K562 (cell line): Measurements from ENCODE around the gene LAGE3. TPM values are rescaled to one million over a fixed set of nuclear protein-coding genes. Genes with fewer than 3 reads are reported as not detected.

Experiments
- ARID2 ChIP-seq: fragments of 450-650 bp; IDR thresholded peaks from 2 replicates; pipeline ENCODE4 v1.6.1; 2017; ENCODE audit warnings: antibody characterized with exemption, mild to moderate bottlenecking
- ATF2 ChIP-seq: sonication (generic); formaldehyde crosslinking; IDR thresholded peaks from 2 replicates; pipeline ENCODE4 v1.8.1; 2022; ENCODE audit warnings: missing genetic modification reagents
- CC2D1A ChIP-seq: fragments of 450-650 bp; IDR thresholded peaks from 2 replicates; pipeline ENCODE4 v1.6.1; 2017; ENCODE audit warnings: mild to moderate bottlenecking
- CHD2 ChIP-seq: IDR thresholded peaks from 2 replicates; pipeline ENCODE4 v1.6.1; 2011; ENCODE audit warnings: low read depth, low read length
- ERF ChIP-seq: fragments of 450-650 bp; formaldehyde crosslinking; IDR thresholded peaks from 2 replicates; pipeline ENCODE4 v1.4.0; 2020; ENCODE audit warnings: mild to moderate bottlenecking, mixed read lengths
- IRF2 ChIP-seq: sonication (generic); formaldehyde crosslinking; IDR thresholded peaks from 2 replicates; pipeline ENCODE4 v1.8.1; 2022; ENCODE audit warnings: mild to moderate bottlenecking, missing genetic modification reagents
- NR0B1 ChIP-seq: fragments of 450-650 bp; IDR thresholded peaks from one replicate; pipeline ENCODE4 v1.6.1; 2018; ENCODE audit warnings: mild to moderate bottlenecking, moderate library complexity; ENCODE audit not compliant: partially characterized antibody
- PCBP1 ChIP-seq: fragments of 200-400 bp; formaldehyde crosslinking; IDR thresholded peaks from 2 replicates; pipeline ENCODE4 v1.6.1; 2018; ENCODE audit warnings: mild to moderate bottlenecking, low read depth, low read length; ENCODE audit not compliant: poor library complexity, severe bottlenecking
- RB1 ChIP-seq: fragments of 450-650 bp; IDR thresholded peaks from 2 replicates; pipeline ENCODE4 v1.6.1; 2017; ENCODE audit warnings: low read depth, mild to moderate bottlenecking
- SIRT6 ChIP-seq: IDR thresholded peaks from one replicate; pipeline ENCODE4 v1.6.1; 2012; ENCODE audit warnings: low read depth, mild to moderate bottlenecking, control low read depth, inconsistent platforms, low read length, moderate library complexity
- TAF7 ChIP-seq: fragments of 450-650 bp; IDR thresholded peaks from 2 replicates; pipeline ENCODE4 v1.6.1; 2016; ENCODE audit warnings: missing genetic modification characterization, missing compliant biosample characterization
- ZC3H11A ChIP-seq: IDR thresholded peaks from 2 replicates; pipeline ENCODE4 v1.6.1; 2012; ENCODE audit warnings: low read depth, low read length, improper control_type of control experiment
- ZNF24 ChIP-seq: fragments of 450-650 bp; IDR thresholded peaks from 2 replicates; pipeline ENCODE4 v1.6.1; 2016
- ZNF740 ChIP-seq, 3 experiments: fragments of 200-800 bp in 1 of 3; sonication (Bioruptor generic) in 1 of 3; sonication (generic) in 1 of 3; formaldehyde crosslinking in 1 of 3; IDR thresholded peaks; 2 replicates each; pipeline versions ENCODE4 v1.6.1 to v1.8.0; 2016 to 2022; ENCODE audit warnings: mild to moderate bottlenecking in 2 of 3, missing compliant biosample characterization in 2 of 3, missing genetic modification characterization in 2 of 3, missing genetic modification reagents in 1 of 3
- ZNF764 ChIP-seq: fragments of 250-450 bp; sonication (Bioruptor Pico); IDR thresholded peaks from 2 replicates; pipeline ENCODE4 v1.4.0; 2020; ENCODE audit warnings: low read depth, mild to moderate bottlenecking, moderate library complexity
- ZNF766 ChIP-seq: fragments of 200-800 bp; sonication (Bioruptor generic); conservative IDR thresholded peaks from 2 replicates; pipeline ENCODE4 v1.6.1; 2016; ENCODE audit warnings: missing genetic modification characterization, missing compliant biosample characterization
- polyA plus RNA-seq, 8 experiments: library from polyadenylated mRNA; depleted of rRNA in 4 of 8; stranded (reverse) in 5 of 8; unstranded in 3 of 8; fragments of >200 nt; fragmentation: Nextera tagmentation in 2 of 8; fragmentation: Illumina TruSeq in 1 of 8; extraction: Ambion mirVana in 2 of 8; extraction: Trizol in 1 of 8; gene quantifications; 2 replicates each; pipeline versions ENCODE4 v1.2.1 to v1.2.3, GENCODE V29; 2011 to 2014; ENCODE audit warnings: inconsistent platforms in 1 of 8, missing spikeins in 1 of 8
- total RNA-seq, 7 experiments: library from RNA; depleted of rRNA in 6 of 7; stranded (reverse); fragments of >200 nt in 6 of 7; fragmentation: Illumina TruSeq in 2 of 7; extraction: Trizol in 2 of 7; gene quantifications; 2 replicates each; pipeline versions ENCODE4 v1.2.1 to v1.2.3, GENCODE V29; 2011 to 2021; ENCODE audit warnings: low replicate concordance in 1 of 7
- TF ChIP-seq, protein P1 (sequence below): fragments of 250-450 bp; sonication (Bioruptor Pico); IDR thresholded peaks from 2 replicates; pipeline ENCODE4 v1.5.1; 2021; ENCODE audit warnings: mild to moderate bottlenecking
- TF ChIP-seq, protein P2 (sequence below): fragments of 150-350 bp; IDR thresholded peaks from 2 replicates; pipeline ENCODE4 v1.6.1; 2014; ENCODE audit warnings: low read depth, mild to moderate bottlenecking, low read length, borderline replicate concordance
- TF ChIP-seq, protein P3 (sequence below): fragments of 250-450 bp; sonication (Bioruptor Pico); IDR thresholded peaks from 2 replicates; pipeline ENCODE4 v1.8.0; 2021; ENCODE audit warnings: moderate library complexity, mild to moderate bottlenecking, inconsistent platforms

LAGE3 gene
- total and polyA plus RNA-seq, 9 of the 15 experiments (the other 6 are each of a cell fraction or from before 2014, with no cell fraction given), result 28.2 to 125 (median 35.8) TPM

- TF ChIP-seq, protein P1, sequence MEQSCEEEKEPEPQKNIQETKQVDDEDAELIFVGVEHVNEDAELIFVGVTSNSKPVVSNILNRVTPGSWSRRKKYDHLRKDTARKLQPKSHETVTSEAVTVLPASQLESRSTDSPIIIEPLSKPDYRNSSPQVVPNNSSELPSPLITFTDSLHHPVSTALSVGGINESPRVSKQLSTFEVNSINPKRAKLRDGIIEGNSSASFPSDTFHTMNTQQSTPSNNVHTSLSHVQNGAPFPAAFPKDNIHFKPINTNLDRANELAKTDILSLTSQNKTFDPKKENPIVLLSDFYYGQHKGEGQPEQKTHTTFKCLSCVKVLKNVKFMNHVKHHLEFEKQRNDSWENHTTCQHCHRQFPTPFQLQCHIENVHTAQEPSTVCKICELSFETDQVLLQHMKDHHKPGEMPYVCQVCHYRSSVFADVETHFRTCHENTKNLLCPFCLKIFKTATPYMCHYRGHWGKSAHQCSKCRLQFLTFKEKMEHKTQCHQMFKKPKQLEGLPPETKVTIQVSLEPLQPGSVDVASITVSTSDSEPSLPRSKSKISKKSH (CRISPR knock-in tag), result no peak
- TF ChIP-seq ZNF24, result no peak
- no peak for TF ChIP-seq ZNF766 (CRISPR knock-in tag)
- no peak for TF ChIP-seq ZNF740 (CRISPR knock-in tag; IDR thresholded peaks at IDR 0.05)
- 0 out of 4 replicates have a peak, but pooled peaks of 1 of the 2 experiments have one; percentile 16 for TF ChIP-seq ZNF740 (tag; IDR thresholded peaks at IDR 0.05)
- TF ChIP-seq SIRT6, result no peak
- TF ChIP-seq, protein P2, sequence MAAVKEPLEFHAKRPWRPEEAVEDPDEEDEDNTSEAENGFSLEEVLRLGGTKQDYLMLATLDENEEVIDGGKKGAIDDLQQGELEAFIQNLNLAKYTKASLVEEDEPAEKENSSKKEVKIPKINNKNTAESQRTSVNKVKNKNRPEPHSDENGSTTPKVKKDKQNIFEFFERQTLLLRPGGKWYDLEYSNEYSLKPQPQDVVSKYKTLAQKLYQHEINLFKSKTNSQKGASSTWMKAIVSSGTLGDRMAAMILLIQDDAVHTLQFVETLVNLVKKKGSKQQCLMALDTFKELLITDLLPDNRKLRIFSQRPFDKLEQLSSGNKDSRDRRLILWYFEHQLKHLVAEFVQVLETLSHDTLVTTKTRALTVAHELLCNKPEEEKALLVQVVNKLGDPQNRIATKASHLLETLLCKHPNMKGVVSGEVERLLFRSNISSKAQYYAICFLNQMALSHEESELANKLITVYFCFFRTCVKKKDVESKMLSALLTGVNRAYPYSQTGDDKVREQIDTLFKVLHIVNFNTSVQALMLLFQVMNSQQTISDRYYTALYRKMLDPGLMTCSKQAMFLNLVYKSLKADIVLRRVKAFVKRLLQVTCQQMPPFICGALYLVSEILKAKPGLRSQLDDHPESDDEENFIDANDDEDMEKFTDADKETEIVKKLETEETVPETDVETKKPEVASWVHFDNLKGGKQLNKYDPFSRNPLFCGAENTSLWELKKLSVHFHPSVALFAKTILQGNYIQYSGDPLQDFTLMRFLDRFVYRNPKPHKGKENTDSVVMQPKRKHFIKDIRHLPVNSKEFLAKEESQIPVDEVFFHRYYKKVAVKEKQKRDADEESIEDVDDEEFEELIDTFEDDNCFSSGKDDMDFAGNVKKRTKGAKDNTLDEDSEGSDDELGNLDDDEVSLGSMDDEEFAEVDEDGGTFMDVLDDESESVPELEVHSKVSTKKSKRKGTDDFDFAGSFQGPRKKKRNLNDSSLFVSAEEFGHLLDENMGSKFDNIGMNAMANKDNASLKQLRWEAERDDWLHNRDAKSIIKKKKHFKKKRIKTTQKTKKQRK, result no peak
- TF ChIP-seq IRF2 (CRISPR knock-in tag), result no peak
- no peak for TF ChIP-seq ATF2
- peak; percentile 67 for TF ChIP-seq CHD2
- no peak for TF ChIP-seq ARID2
- no peak for TF ChIP-seq ZNF764 (CRISPR knock-in tag)
- TF ChIP-seq RB1, result peak; percentile 77; the same call in 1 of the 2 replicates
- 0 out of 2 replicates have a peak, but pooled peaks have one; percentile 24 for TF ChIP-seq TAF7
- no peak for TF ChIP-seq NR0B1
- TF ChIP-seq CC2D1A, result no peak
- TF ChIP-seq, protein P3, sequence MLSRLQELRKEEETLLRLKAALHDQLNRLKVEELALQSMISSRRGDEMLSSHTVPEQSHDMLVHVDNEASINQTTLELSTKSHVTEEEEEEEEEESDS (CRISPR knock-in tag), result no peak
- no peak for TF ChIP-seq ERF (CRISPR knock-in tag)
- no peak for TF ChIP-seq ZC3H11A
- peak; percentile 99 for TF ChIP-seq PCBP1
Measured at GRCh38 chrX:154436983-154437752, 41.9 kb downstream of the LAGE3 start, which contains the start of gene GDI1 (continued).
